H9 (cell line): ENCODE measurements around the gene HTR2A. TPM values are rescaled to one million over a fixed set of nuclear protein-coding genes. Genes with fewer than 3 reads are reported as not detected.

Source experiments
- DNase-seq: peaks from one replicate; pipeline ENCODE4 v3.0.0-alpha.2; 2017
- H2AFZ ChIP-seq: one replicate; pipeline ENCODE4 v1.6.1; 2013; ENCODE audit warnings: mild to moderate bottlenecking, low read length, control low read depth, moderate library complexity
- H2AK5ac ChIP-seq: 2 replicates; pipeline ENCODE4 v1.6.1; 2013; ENCODE audit warnings: low read length, control low read depth, mixed read lengths; ENCODE audit not compliant: insufficient read length
- H2BK120ac ChIP-seq: one replicate; pipeline ENCODE4 v1.6.1; 2013; ENCODE audit warnings: low read depth, mild to moderate bottlenecking, low read length, control low read depth, inconsistent platforms; ENCODE audit not compliant: poor library complexity, severe bottlenecking
- H2BK12ac ChIP-seq: 2 replicates; pipeline ENCODE4 v1.6.1; 2013; ENCODE audit warnings: low read length, control low read depth, mixed read lengths, low read depth; ENCODE audit not compliant: insufficient read length
- H2BK15ac ChIP-seq: 2 replicates; pipeline ENCODE4 v1.6.1; 2013; ENCODE audit warnings: low read depth, low read length, control low read depth
- H2BK20ac ChIP-seq: one replicate; pipeline ENCODE4 v1.6.1; 2013; ENCODE audit warnings: low read depth, mild to moderate bottlenecking, low read length, control low read depth, inconsistent platforms; ENCODE audit not compliant: poor library complexity, severe bottlenecking
- H2BK5ac ChIP-seq: 2 replicates; pipeline ENCODE4 v1.6.1; 2013; ENCODE audit warnings: low read length, control low read depth, mixed read lengths; ENCODE audit not compliant: insufficient read length
- H3K14ac ChIP-seq: 2 replicates; pipeline ENCODE4 v1.6.1; 2013; ENCODE audit warnings: low read length, control low read depth; ENCODE audit not compliant: insufficient read depth
- H3K18ac ChIP-seq: 2 replicates; pipeline ENCODE4 v1.6.1; 2013; ENCODE audit warnings: low read depth, mild to moderate bottlenecking, mixed read lengths, low read length, control low read depth; ENCODE audit not compliant: insufficient read length
- H3K23ac ChIP-seq: 2 replicates; pipeline ENCODE4 v1.6.1; 2013; ENCODE audit warnings: low read length, control low read depth, mixed read lengths, low read depth; ENCODE audit not compliant: insufficient read length
- H3K23me2 ChIP-seq: 2 replicates; pipeline ENCODE4 v1.6.1; 2013; ENCODE audit warnings: low read depth, mild to moderate bottlenecking, mixed read lengths, low read length, control low read depth; ENCODE audit not compliant: insufficient read length, poor library complexity, severe bottlenecking
- H3K27ac ChIP-seq: 2 replicates; pipeline ENCODE4 v1.5.1; 2013; ENCODE audit warnings: low read length, control low read depth, mixed read lengths, low read depth; ENCODE audit not compliant: insufficient read length
- H3K27me3 ChIP-seq: 2 replicates; pipeline ENCODE4 v1.6.1; 2013; ENCODE audit warnings: low read length, control low read depth, inconsistent platforms; ENCODE audit not compliant: insufficient read depth
- H3K4ac ChIP-seq: 2 replicates; pipeline ENCODE4 v1.6.1; 2013; ENCODE audit warnings: low read depth, mild to moderate bottlenecking, control low read depth, inconsistent platforms, low read length, moderate library complexity
- H3K4me1 ChIP-seq: 2 replicates; pipeline ENCODE4 v1.6.1; 2013; ENCODE audit warnings: low read length, control low read depth, inconsistent platforms; ENCODE audit not compliant: insufficient read depth
- H3K4me2 ChIP-seq: 2 replicates; pipeline ENCODE4 v1.6.1; 2013; ENCODE audit warnings: low read length, control low read depth, mixed read lengths; ENCODE audit not compliant: insufficient read length, insufficient read depth
- H3K56ac ChIP-seq: 2 replicates; pipeline ENCODE4 v1.6.1; 2013; ENCODE audit warnings: low read depth, mild to moderate bottlenecking, mixed read lengths, low read length, control low read depth; ENCODE audit not compliant: insufficient read length
- H3K79me1 ChIP-seq: 2 replicates; pipeline ENCODE4 v1.6.1; 2013; ENCODE audit warnings: low read depth, mild to moderate bottlenecking, moderate library complexity, low read length, control low read depth, inconsistent platforms; ENCODE audit not compliant: insufficient read depth, poor library complexity, severe bottlenecking
- H3K79me2 ChIP-seq: 2 replicates; pipeline ENCODE4 v1.6.1; 2013; ENCODE audit warnings: low read length, control low read depth, inconsistent platforms; ENCODE audit not compliant: insufficient read depth
- H3K9ac ChIP-seq: 2 replicates; pipeline ENCODE4 v1.6.1; 2013; ENCODE audit warnings: low read length, control low read depth, mixed read lengths; ENCODE audit not compliant: insufficient read length; ENCODE audit errors: extremely low read depth
- H3K9me3 ChIP-seq: one replicate; pipeline ENCODE4 v1.6.1; 2013; ENCODE audit warnings: low read depth, low read length, inconsistent platforms; ENCODE audit not compliant: control insufficient read depth
- H3T11ph ChIP-seq: one replicate; pipeline ENCODE4 v1.6.1; 2013; ENCODE audit warnings: mild to moderate bottlenecking, low read length, control low read depth, inconsistent platforms
- H4K20me1 ChIP-seq: one replicate; pipeline ENCODE4 v1.6.1; 2013; ENCODE audit not compliant: control insufficient read depth, insufficient read length, insufficient read depth
- H4K5ac ChIP-seq: 2 replicates; pipeline ENCODE4 v1.6.1; 2013; ENCODE audit warnings: low read depth, mild to moderate bottlenecking, mixed read lengths, low read length, control low read depth; ENCODE audit not compliant: insufficient read length
- H4K8ac ChIP-seq: replicated peaks from 2 replicates; pipeline ENCODE4 v1.6.1; 2013; ENCODE audit warnings: low read length, control low read depth, mixed read lengths, low read depth; ENCODE audit not compliant: insufficient read length
- H4K91ac ChIP-seq: 2 replicates; pipeline ENCODE4 v1.6.1; 2013; ENCODE audit warnings: low read depth, mild to moderate bottlenecking, moderate library complexity, mixed read lengths, low read length, control low read depth; ENCODE audit not compliant: insufficient read length
- H3K27ac Mint-ChIP-seq, 3 experiments: 2 replicates in 2 of 3; 3 replicates in 1 of 3; pipeline ENCODE4 v1.8.0; 2020 to 2021; ENCODE audit warnings: mixed read lengths in 3 of 3, mild to moderate bottlenecking in 1 of 3, moderate library complexity in 1 of 3
- H3K27me3 Mint-ChIP-seq: 2 replicates; pipeline ENCODE4 v1.8.0; 2021; ENCODE audit warnings: low read depth, mild to moderate bottlenecking, moderate library complexity, mixed read lengths
- H3K36me3 Mint-ChIP-seq, 3 experiments: 2 replicates in 2 of 3; 3 replicates in 1 of 3; pipeline ENCODE4 v1.8.0; 2020 to 2021; ENCODE audit warnings: low read depth in 3 of 3, mixed read lengths in 3 of 3; ENCODE audit not compliant: insufficient read depth in 1 of 3
- H3K4me1 Mint-ChIP-seq, 2 experiments: 2 replicates each; pipeline ENCODE4 v1.8.0; 2020; ENCODE audit warnings: mixed read lengths in 2 of 2
- H3K4me3 Mint-ChIP-seq, 2 experiments: 2 replicates in 1 of 2; 3 replicates in 1 of 2; pipeline ENCODE4 v1.8.0; 2020 to 2021; ENCODE audit warnings: mild to moderate bottlenecking in 2 of 2, mixed read lengths in 2 of 2, moderate library complexity in 1 of 2
- H3K9me3 Mint-ChIP-seq, 2 experiments: 2 replicates in 1 of 2; 3 replicates in 1 of 2; pipeline ENCODE4 v1.8.0; 2020; ENCODE audit warnings: mild to moderate bottlenecking in 2 of 2, mixed read lengths in 2 of 2, moderate library complexity in 1 of 2
- CTCF ChIP-seq: fragments of 200-600 bp; sonication (generic); conservative IDR thresholded peaks from 3 replicates; pipeline ENCODE4 v1.8.0; 2021; ENCODE audit warnings: antibody characterized with exemption, mild to moderate bottlenecking
- WGBS: extraction: QIAGEN DNeasy Blood & Tissue Kit; methylation state at CpG from one replicate; pipeline ENCODE4 v1.1.7; 2013; ENCODE audit warnings: missing lambda C conversion rate, low lambda C conversion rate, mixed read lengths; ENCODE audit not compliant: insufficient read length; ENCODE audit errors: extremely low coverage; 5-methylcytosine and 5-hydroxymethylcytosine counted together
- total RNA-seq: library from RNA; stranded (reverse); gene quantifications from 2 replicates; pipeline ENCODE4 v1.2.1, GENCODE V29; 2021

Gene HTR2A
- total RNA-seq, 1 experiment from 2014 or later: not detected

- WGBS: no CpG with 5 or more reads among the region's 3 CpGs
- H3K23me2 ChIP-seq: no peaks in the 10 kb centered on the region
- H3K27ac ChIP-seq: no peak overlapping the region
- no peak overlapping the region for H3K4me2 ChIP-seq
- H3K4me3 Mint-ChIP-seq: no peak overlapping the region
- H3K27ac Mint-ChIP-seq: no peak overlapping the region
- no peaks in the 10 kb centered on the region for H3K36me3 Mint-ChIP-seq
- no peaks in the 10 kb centered on the region for H3K4me1 ChIP-seq
- H2BK120ac ChIP-seq: no peak overlapping the region
- H3K79me1 ChIP-seq: no peaks in the 10 kb centered on the region
- no peak overlapping the region for H4K8ac ChIP-seq
- H4K20me1 ChIP-seq: no peaks in the 10 kb centered on the region
- H2AFZ ChIP-seq: no peak overlapping the region
- no peaks in the 10 kb centered on the region for H3K9me3 Mint-ChIP-seq
- H2BK20ac ChIP-seq: no peak overlapping the region
- H3K56ac ChIP-seq: no peak overlapping the region
- no peak overlapping the region for H3K9ac ChIP-seq
- TF ChIP-seq CTCF: no peak
- H3K4ac ChIP-seq: no peak overlapping the region
- H3K27me3 ChIP-seq: no peaks in the 10 kb centered on the region
- H3K23ac ChIP-seq: no peak overlapping the region
- no peaks in the 10 kb centered on the region for H3K79me2 ChIP-seq
- H3K27me3 Mint-ChIP-seq: no peaks in the 10 kb centered on the region
- no peak overlapping the region for H2BK15ac ChIP-seq
- H4K5ac ChIP-seq: no peak overlapping the region
- no peaks in the 10 kb centered on the region for H3K4me1 Mint-ChIP-seq
- H3K9me3 ChIP-seq: no peaks in the 10 kb centered on the region
- no peak overlapping the region for H2AK5ac ChIP-seq
- no peak overlapping the region for H3T11ph ChIP-seq
- no peak overlapping the region for H2BK12ac ChIP-seq
- no peak overlapping the region for H3K14ac ChIP-seq
- no peak for DNase-seq
- no peak overlapping the region for H3K18ac ChIP-seq
- H4K91ac ChIP-seq: no peak overlapping the region
- H2BK5ac ChIP-seq: no peak overlapping the region
These were observed 31.9 kb downstream of the HTR2A start for GRCh38 chr13:46864941-46865340.
